Fibroblast of mammary gland (primary cell): ENCODE data around the gene TTYH3.

Experiments
- DNase-seq: peaks from one replicate; pipeline ENCODE4 v3.0.0-alpha.2; 2010; ENCODE audit warnings: low read depth
- H3K4me3 ChIP-seq: 2 replicates; pipeline ENCODE4 v1.5.1; 2011; ENCODE audit warnings: low read depth, mild to moderate bottlenecking, low read length, moderate library complexity; ENCODE audit not compliant: control insufficient read depth
- CTCF ChIP-seq: conservative IDR thresholded peaks from 2 replicates; pipeline ENCODE4 v1.5.1; 2011; ENCODE audit warnings: low read depth, low read length, inconsistent platforms; ENCODE audit not compliant: control insufficient read depth, insufficient read depth

TTYH3 gene

GRCh38 chr7:2646336-2646679, 14.5 kb downstream of the TTYH3 start:
- H3K4me3 ChIP-seq, result no peak overlapping the region
- DNase-seq, result no peak
- TF ChIP-seq CTCF, result no peak

GRCh38 chr7:2646680-2647571, 15.1 kb downstream of the TTYH3 start:
- TF ChIP-seq CTCF, result no peak
- DNase-seq, result no peak
- no peak overlapping the region for H3K4me3 ChIP-seq

- DNase-seq, result no peak
- no peak overlapping the region for H3K4me3 ChIP-seq
- TF ChIP-seq CTCF, result no peak
Measured at GRCh38 chr7:2647594-2648172, 15.9 kb downstream of the TTYH3 start.

- no peak for DNase-seq
- H3K4me3 ChIP-seq, result no peak overlapping the region
- TF ChIP-seq CTCF, result no peak
Measured at GRCh38 chr7:2649139-2649838, 17.5 kb downstream of the TTYH3 start.

- H3K4me3 ChIP-seq, result no peak overlapping the region
- no peak for DNase-seq
- TF ChIP-seq CTCF, result no peak
Measured at GRCh38 chr7:2649991-2650390, 18.2 kb downstream of the TTYH3 start.

- TF ChIP-seq CTCF, result no peak
- DNase-seq, result no peak
Measured at GRCh38 chr7:2650451-2650850, 18.7 kb downstream of the TTYH3 start.

More at GRCh38 chr7:2650451-2650850, 18.7 kb downstream of the TTYH3 start:
- H3K4me3 ChIP-seq, result no peak overlapping the region
